Hematopoietic multipotent progenitor cell (in vitro differentiated cells): ENCODE measurements around the gene ANGPTL2. TPM values are rescaled to one million over a fixed set of nuclear protein-coding genes. Genes with fewer than 3 reads are reported as not detected.
A peak's percentile ranks its signal among the peaks of the same experiment; 100 is the strongest.

Source experiments
- DNase-seq, 3 donors: peaks; one replicate each; pipeline ENCODE4 v3.0.0-alpha.2; 2011 to 2015; ENCODE audit warnings: low read depth in 2 of 3, low spot score in 2 of 3
- total RNA-seq: library from RNA; depleted of rRNA; stranded (reverse); fragments of >200 nt; gene quantifications from one replicate; pipeline ENCODE4 v1.2.3, GENCODE V29; 2012

The ANGPTL2 gene
- total RNA-seq, 1 donor, result under 0.01 TPM

DNA sequence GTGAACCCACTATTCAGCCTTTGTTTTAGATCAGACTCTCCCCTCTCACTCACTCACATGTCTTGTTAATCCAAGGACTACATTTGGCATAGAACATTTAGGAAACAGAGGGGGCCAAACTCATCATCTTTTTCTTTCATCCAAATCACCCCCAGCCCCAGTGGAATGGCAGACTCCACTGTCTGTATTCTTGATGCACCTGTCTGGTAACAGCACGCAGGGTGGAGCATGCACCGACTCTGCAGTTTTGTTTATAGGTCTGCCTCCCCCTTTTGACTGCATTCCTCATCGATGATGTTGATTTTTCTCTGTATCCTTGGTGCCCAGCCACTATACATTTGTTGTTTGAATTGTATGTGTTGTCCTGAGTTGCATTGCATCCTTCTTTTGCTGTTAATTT, 66.0 kb downstream of the ANGPTL2 start:
- no peak for DNase-seq

DNA sequence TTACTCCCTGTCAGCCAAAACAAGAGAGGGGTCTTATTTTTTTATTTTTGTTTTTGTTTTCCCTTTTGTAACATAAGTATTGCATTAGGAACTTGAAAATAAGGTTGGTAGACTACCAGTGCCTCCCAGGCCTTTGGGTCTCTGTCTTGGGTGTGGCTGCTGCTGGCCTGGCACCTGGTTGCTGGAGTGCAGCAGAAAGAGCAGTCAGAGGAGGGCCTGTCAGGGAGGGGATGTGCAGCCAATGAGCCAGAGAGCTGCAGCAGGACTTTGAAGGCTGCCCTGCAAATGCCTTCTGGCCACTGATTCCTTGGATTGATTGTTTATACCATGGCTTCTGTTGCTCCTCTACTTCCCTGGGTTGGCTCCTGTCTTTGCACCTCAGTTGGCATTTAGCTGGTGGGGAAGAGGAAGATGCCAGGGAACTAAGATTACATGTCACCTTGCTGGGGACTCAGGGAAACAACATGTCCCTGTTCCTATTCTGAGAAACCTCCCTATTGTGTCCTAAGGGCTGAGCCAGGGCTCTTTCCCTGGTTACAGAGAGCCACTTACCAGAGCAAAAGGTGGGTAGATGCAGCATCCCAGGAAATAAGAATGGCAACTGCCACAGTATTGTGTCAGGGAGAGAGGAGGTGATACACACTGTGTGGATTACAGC, 66.6 kb downstream of the ANGPTL2 start:
- DNase-seq, result no peak

DNA sequence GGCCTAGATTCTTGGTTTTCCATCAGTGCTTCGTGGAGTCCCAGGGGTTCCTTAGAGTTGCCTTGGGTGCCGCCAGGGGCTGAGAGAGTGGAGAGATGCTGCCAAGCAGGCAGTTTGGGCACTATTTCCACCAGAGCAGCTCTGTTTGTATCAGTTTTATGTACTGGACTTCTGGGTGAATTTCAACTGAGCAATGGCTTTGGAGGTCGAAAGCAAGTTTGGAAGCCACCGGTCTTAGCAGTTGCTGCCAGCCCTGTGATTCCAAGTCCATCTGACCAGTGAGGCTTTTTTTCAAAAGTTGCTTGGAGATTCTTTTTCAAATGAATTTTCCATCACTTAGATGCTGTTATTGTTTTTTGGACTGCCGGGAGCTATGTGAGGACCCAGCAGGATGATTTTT, 68.5 kb downstream of the ANGPTL2 start:
- no peak for DNase-seq

DNA sequence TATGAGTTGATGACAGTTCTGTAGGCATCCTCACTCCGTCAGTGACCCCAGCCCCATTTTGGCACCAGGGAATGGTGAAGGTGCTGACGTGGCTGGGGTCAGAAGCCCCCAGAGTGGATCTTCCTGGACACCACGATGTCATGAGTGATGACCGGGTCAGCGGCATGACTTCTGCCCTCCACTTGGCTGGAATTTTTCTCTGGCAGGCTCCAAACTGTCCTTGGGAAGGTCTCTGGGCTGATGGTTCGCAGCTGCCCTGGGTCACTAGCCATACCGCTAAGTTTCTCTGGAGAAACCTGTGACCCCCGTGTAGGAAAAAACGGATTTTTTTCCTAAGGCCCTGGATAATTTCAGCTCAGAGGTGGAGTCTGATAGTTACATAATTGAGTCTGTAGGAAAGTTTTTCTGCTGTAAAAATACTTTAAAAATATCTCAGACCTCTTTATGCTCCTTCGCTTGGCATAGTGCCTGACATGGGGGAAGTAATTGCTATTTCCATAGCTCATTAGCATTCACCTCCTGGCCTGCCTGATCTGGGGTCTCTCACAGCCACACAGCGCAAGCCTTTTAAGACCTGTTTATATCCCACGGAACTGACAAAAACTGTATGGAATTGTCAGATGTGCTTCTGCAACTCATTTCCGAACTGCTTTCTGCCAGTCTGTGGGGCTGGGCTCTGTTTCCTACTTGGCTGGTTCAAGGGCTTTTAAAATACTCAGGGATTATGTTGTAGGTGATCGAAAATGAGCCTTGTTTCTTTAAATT, 69.2 kb downstream of the ANGPTL2 start:
- no peak for DNase-seq

DNA sequence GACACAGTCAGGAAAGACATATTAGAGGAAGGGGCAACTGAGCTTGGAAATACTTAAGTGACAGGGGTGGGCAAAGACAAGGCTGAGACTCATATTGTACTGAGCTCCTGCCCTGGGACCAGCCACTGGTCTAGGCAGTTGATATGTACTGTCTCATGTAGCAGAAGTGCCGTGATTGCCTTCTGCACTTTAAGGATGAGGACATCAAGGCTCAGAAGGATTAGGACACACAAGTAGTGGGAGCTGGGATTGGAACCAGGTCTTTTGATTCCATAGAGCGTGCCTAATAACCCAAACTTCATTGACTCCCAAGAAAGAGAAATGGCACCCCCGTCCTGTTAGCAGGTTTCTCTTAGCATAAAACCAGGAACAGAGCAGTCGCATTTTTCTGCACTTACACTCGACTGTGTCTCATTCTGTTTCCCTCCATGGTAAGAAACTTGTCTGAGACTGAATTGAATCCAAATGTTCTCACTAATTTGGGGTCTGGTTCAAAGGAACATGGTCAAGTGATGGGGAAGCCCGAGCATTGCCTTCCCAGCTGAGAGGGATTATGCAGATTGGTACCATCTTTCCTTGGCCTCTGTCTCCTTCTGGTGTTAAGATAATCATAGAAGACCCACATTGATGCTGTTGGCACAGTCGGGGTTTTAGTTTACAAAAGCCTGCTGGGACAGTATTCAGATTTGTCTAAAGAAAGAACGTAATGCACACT, 70.4 kb downstream of the ANGPTL2 start:
- no peak for DNase-seq

DNA sequence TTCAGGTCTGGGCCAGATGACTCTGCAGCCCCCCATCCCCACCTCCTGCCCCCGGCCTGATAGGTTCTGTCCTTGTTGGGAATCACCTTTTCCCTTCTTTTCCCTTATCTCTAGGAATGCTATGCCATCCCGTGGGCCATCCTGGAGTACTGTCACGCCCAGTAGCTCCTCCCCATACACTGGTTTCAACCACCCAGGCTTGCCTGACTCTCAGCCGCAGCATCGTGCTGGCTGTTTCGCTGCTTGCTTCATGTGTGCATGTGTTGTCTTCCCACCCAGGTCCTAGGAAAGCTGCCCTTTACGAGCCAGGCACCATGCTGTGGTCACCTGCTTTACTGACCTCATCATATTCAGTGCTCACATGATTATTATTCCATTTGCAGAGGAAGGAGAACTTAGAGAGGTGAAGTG, 71.8 kb downstream of the ANGPTL2 start:
- DNase-seq, result no peak

GRCh38 chr9:127050152-127050551, 72.3 kb downstream of the ANGPTL2 start:
- DNase-seq, result no peak

- DNase-seq, result no peak
Measured at GRCh38 chr9:127049581-127049980, 72.9 kb downstream of the ANGPTL2 start.

GRCh38 chr9:127049044-127049443, 73.4 kb downstream of the ANGPTL2 start:
- peak in 2 of 3 donors; percentile 56 to 73 for DNase-seq

GRCh38 chr9:127047971-127048370, 74.5 kb downstream of the ANGPTL2 start:
- no peak for DNase-seq

DNA sequence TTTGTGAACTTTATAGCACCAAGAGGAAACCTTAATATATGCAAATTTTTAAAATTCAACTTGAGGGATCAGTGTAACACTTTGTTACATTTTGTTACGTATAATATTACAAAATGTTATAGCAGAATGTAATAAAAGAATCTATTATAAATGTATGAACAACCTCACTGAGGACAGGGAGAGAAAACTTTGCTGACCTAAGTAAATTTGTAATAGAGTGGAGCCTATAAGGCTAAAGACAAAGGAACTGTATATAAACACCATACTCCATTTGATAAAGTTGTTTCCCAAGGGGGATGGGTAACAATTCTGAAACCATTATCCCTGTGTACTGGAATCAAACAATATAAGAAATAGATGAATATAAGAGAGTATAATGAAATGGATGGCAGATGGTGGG, 77.3 kb downstream of the ANGPTL2 start:
- DNase-seq, result no peak

DNA sequence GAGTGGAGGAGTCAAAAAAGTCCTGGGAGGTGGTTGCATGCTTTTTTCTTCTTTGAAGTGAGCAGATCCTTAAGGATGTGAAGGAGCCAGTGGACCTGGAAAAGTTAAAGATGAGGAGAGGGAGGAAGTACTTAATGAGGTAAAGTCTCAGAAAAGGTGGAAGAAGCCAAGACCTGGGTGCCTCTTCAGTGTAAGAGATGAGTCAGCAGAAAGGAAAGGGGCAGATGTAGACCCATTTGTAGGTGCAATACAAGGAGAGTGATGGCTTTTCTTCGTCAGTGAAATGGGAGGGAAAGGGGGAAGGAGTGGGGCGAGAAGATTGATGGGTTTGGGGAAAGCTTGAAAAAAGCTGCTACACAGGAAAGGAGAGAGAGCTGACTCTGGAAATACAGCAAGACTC, 82.9 kb downstream of the ANGPTL2 start:
- no peak for DNase-seq

DNA sequence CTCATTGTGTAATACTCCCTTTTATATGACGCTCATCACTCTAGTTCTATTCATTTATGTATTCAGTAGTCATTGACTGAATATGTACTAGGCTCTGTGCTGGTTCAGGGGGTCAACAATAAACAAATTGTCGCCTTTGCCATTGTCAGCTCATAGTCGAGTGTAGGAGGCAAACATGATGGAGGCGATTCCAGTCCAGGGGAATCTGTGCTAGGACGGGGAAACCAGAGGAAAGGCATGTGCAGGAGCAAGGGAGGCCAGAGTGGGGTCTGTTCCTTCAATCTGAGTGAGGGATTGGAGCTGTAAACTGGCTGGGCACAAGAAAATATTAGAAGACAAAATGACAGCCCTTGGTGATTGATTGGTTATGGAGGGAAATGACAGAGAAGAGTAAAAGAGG, 83.9 kb downstream of the ANGPTL2 start:
- no peak for DNase-seq

Other genes starting within 250 kb of the ANGPTL2 start
- 1.6 TPM for gene RALGPS1, start 207.9 kb downstream of the ANGPTL2 start, total RNA-seq
- 1.3 TPM for gene GARNL3, start 142.1 kb upstream of the ANGPTL2 start, total RNA-seq